Mammary microvascular endothelial cell (primary cell): ENCODE results near the gene NDUFAB1. TPM values are rescaled to one million over a fixed set of nuclear protein-coding genes. Genes with fewer than 3 reads are reported as not detected.

Experiments used
- total RNA-seq: library from RNA; depleted of rRNA; stranded (reverse); fragments of >200 nt; gene quantifications from 2 replicates; pipeline ENCODE4 v1.2.3, GENCODE V29; 2015

The NDUFAB1 gene
- total RNA-seq, result 205 and 239 TPM in 2 replicates

GRCh38 chr16:23595951-23596720 is at the start of gene NDUFAB1:
Gene NDUFAB1 (minus strand): TSS chr16:23596316. CDS start chr16:23596290, 26 bp downstream.

DNA sequence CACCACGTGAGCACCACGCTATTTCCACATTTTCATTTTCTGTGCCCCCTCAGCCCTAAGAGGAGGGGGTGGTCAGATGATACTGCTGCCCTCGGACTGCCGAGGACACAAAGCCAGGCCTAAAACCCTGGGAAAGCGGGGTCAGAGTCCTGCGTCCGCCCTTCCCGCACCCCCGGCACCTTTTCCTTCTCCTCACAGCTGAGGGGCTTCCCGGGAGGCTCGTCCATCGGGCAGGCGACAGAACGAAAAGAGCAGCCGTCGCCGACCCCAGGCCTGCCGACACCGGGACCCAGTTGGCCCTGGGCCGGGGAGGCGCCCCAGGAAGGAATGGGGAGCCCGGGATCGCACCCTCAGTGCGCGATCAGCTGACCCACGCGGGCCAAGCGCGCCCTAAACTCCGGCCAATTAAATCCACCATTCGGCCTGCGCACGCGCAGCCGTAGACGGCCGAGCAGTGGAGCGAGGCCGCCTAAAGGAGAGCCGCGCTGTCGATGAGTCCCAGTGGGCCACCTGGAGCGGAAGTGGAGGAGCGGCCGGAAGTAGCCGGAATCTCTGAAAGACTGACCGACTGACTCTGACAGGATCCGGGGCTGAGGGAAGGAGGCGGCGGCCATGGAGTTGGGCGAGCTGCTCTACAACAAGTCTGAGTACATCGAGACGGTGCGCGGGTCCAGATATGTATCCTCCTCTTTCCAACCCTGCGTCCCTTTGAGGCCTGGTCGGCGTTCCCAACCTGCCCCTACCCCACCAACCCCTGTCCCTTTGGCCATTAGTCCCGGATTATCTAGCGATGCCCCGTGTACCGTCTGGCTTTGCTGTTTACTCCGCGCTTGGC is 45.0 kb upstream of the NDUFAB1 start, which contains the start of the genes DCTN5 and PALB2:
DCTN5 (plus strand) TSS at position 536 of the 835 bp plus-strand sequence; CDS start at position 613, 77 bp downstream.
PALB2 (minus strand) TSS at position 380 of the 835 bp plus-strand sequence; CDS start at position 227, 153 bp downstream.

DNA sequence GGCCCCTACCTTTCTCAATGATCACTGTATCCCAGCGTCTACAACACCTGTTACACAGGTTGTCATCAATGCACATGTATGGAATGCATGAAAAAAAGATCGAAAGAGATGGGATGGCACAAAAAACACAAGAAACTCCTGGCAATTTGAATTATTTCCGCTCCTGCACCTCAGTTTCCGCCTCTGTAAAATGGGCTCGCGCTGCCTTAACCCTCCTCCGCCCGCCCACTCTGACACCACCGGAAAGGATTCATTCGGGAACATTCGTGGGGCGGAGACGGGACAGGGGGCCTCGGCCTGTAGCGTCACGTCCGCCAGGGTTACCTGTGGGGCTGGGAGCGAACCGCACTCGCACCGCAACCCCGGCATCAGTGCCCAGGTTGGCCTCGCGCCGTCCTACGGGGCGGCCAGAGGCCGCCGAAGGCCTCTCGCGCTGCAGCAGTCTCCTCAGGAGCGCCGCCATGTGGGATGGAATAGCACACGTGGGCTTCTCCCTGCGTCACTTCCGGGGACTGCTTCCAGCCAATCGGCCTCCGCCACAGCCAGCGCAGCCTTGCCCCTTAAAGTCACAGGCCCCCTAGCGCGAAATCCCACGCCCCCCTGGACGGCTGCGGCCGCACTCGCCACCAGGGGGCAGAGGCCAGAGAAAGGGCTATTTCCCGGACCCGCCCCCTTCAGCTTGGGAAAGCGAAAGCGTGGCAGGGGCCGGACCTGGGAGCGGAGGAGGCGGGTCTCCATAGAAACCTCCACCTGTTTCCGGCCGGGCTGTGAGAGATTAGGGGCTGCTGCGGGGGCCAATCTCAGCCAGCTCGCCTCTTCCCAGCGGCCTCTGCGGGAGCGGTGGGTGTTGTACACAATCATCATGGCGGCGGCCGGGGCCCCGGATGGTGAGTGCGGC is 39.0 kb downstream of the NDUFAB1 start, which contains the start of the genes EARS2 and UBFD1:
EARS2 (minus strand) TSS at position 470 of the 898 bp plus-strand sequence; CDS start at position 463, 7 bp downstream.
UBFD1 (plus strand) TSS at position 847 of the 898 bp plus-strand sequence; CDS start at position 863, 16 bp downstream.

Other genes with a start within 250 kb of the NDUFAB1 start
- gene COG7, start 143.1 kb downstream of the NDUFAB1 start, total RNA-seq, result 6.8 and 8.2 TPM in 2 replicates
- 35.8 and 38.8 TPM in 2 replicates for gene GGA2, start 85.8 kb downstream of the NDUFAB1 start, total RNA-seq
- gene EARS2, start 39.0 kb downstream of the NDUFAB1 start, total RNA-seq, result 10.2 and 28.0 TPM in 2 replicates
- 67.1 and 82.6 TPM in 2 replicates for gene UBFD1, start 38.6 kb downstream of the NDUFAB1 start, total RNA-seq
- gene PALB2, start 45.0 kb upstream of the NDUFAB1 start, total RNA-seq, result 6.7 and 9.7 TPM in 2 replicates
- 53.2 and 78.6 TPM in 2 replicates for gene DCTN5, start 45.1 kb upstream of the NDUFAB1 start, total RNA-seq
- gene PLK1, start 82.6 kb upstream of the NDUFAB1 start, total RNA-seq, result 80.4 and 91.7 TPM in 2 replicates
- gene ERN2, start 116.9 kb upstream of the NDUFAB1 start, total RNA-seq, result not detected in 2 replicates
- gene CHP2, start 158.7 kb upstream of the NDUFAB1 start, total RNA-seq, result not detected in 2 replicates
- gene PRKCB, start 239.7 kb upstream of the NDUFAB1 start, total RNA-seq, result not detected in 2 replicates